ENCODE measurements around the gene GRB7. TPM values are rescaled to one million over a fixed set of nuclear protein-coding genes. Genes with fewer than 3 reads are reported as not detected.
A peak's percentile ranks its signal among the peaks of the same experiment; 100 is the strongest.
"Not testable (repeated sequence)": the region's sequence is repeated elsewhere in the genome, so short reads cannot be mapped to it uniquely, and the experiment has no call there.

The GRB7 gene
- total RNA-seq, 2 donors from 2014 or later: 54.6 to 73.9 TPM

- no peak for DNase-seq
- no peak overlapping the region for H3K27ac Mint-ChIP-seq
- no peaks in the 10 kb centered on the region for H3K9me3 Mint-ChIP-seq
- peaks cover 52% of the 10 kb centered on the region for H3K36me3 ChIP-seq (ENCODE audit: control insufficient read depth, insufficient read depth, low read length)
- H3K4me3 ChIP-seq (ENCODE audit: low read length): no peak overlapping the region
- H3K27me3 Mint-ChIP-seq (ENCODE audit: insufficient read depth): no peaks in the 10 kb centered on the region
- peaks cover 55% of the 10 kb centered on the region for H3K36me3 Mint-ChIP-seq (ENCODE audit: low read depth)
- H3K4me1 ChIP-seq (ENCODE audit: control insufficient read depth, insufficient read depth, low read length): no peaks in the 10 kb centered on the region
- TF ChIP-seq CTCF (conservative IDR thresholded peaks at IDR 0.05): no peak
- H3K4me3 Mint-ChIP-seq: no peak overlapping the region
- H3K27me3 ChIP-seq (ENCODE audit: control insufficient read depth, insufficient read depth, low read length, poor library complexity, severe bottlenecking): no peaks in the 10 kb centered on the region
- no peak overlapping the region for H3K9ac ChIP-seq (ENCODE audit: extremely low read depth, low read length, poor library complexity, severe bottlenecking)
- peaks cover 4% of the 10 kb centered on the region for H3K4me1 Mint-ChIP-seq
- H3K27ac ChIP-seq (ENCODE audit: low read depth, low read length): no peak overlapping the region
- 93 to 96% methylated on average over 13 of the region's 13 CpGs for WGBS, 2 experiments (ENCODE audit: insufficient coverage in 1 of 2, insufficient read length in 1 of 2)
- H3K9me3 ChIP-seq (ENCODE audit: control insufficient read depth, low read length): no peaks in the 10 kb centered on the region
Observed at GRCh38 chr17:39724731-39725130, 13.0 kb upstream of the GRB7 start.

GRCh38 chr17:39725923-39726322, 11.8 kb upstream of the GRB7 start:
- peaks cover 42% of the 10 kb centered on the region for H3K36me3 ChIP-seq (ENCODE audit: control insufficient read depth, insufficient read depth, low read length)
- H3K9ac ChIP-seq (ENCODE audit: extremely low read depth, low read length, poor library complexity, severe bottlenecking); H3K27ac ChIP-seq (ENCODE audit: low read depth, low read length); H3K4me1 Mint-ChIP-seq; H3K4me1 ChIP-seq (ENCODE audit: control insufficient read depth, insufficient read depth, low read length); DNase-seq; H3K9me3 Mint-ChIP-seq; H3K27me3 ChIP-seq (ENCODE audit: control insufficient read depth, insufficient read depth, low read length, poor library complexity, severe bottlenecking); H3K27me3 Mint-ChIP-seq (ENCODE audit: insufficient read depth); H3K4me3 Mint-ChIP-seq; H3K4me3 ChIP-seq (ENCODE audit: low read length); H3K9me3 ChIP-seq (ENCODE audit: control insufficient read depth, low read length); H3K27ac Mint-ChIP-seq: not testable (repeated sequence)
- 100% methylated on average over 1 of the region's 1 CpG; no CpG with 5 or more reads in 1 of the 2 experiments for WGBS, 2 experiments (ENCODE audit: insufficient coverage in 1 of 2, insufficient read length in 1 of 2)
- H3K36me3 Mint-ChIP-seq (ENCODE audit: low read depth): peaks cover 46% of the 10 kb centered on the region

GRCh38 chr17:39726617-39727016, 11.1 kb upstream of the GRB7 start:
- no peak overlapping the region for H3K9ac ChIP-seq (ENCODE audit: extremely low read depth, low read length, poor library complexity, severe bottlenecking)
- peaks cover 39% of the 10 kb centered on the region for H3K36me3 ChIP-seq (ENCODE audit: control insufficient read depth, insufficient read depth, low read length)
- DNase-seq: no peak
- TF ChIP-seq CTCF (conservative IDR thresholded peaks at IDR 0.05): no peak
- WGBS, 2 experiments (ENCODE audit: insufficient coverage in 1 of 2, insufficient read length in 1 of 2): 93 to 98% methylated on average over 6 to 9 of the region's 9 CpGs
- no peaks in the 10 kb centered on the region for H3K4me1 ChIP-seq (ENCODE audit: control insufficient read depth, insufficient read depth, low read length)
- peak overlapping the region; percentile 52 for H3K27ac Mint-ChIP-seq
- peaks cover 7% of the 10 kb centered on the region for H3K4me1 Mint-ChIP-seq
- no peak overlapping the region for H3K27ac ChIP-seq (ENCODE audit: low read depth, low read length)
- H3K9me3 ChIP-seq (ENCODE audit: control insufficient read depth, low read length): no peaks in the 10 kb centered on the region
- H3K27me3 ChIP-seq (ENCODE audit: control insufficient read depth, insufficient read depth, low read length, poor library complexity, severe bottlenecking): no peaks in the 10 kb centered on the region
- H3K9me3 Mint-ChIP-seq: no peaks in the 10 kb centered on the region
- H3K27me3 Mint-ChIP-seq (ENCODE audit: insufficient read depth): no peaks in the 10 kb centered on the region
- no peak overlapping the region for H3K4me3 Mint-ChIP-seq
- peaks cover 42% of the 10 kb centered on the region for H3K36me3 Mint-ChIP-seq (ENCODE audit: low read depth)
- no peak overlapping the region for H3K4me3 ChIP-seq (ENCODE audit: low read length)

GRCh38 chr17:39727556-39727955, 10.2 kb upstream of the GRB7 start:
- Mint-ChIP-seq H3K4me3 (no peak overlapping the region), H3K36me3 (ENCODE audit: low read depth) (peaks cover 41% of the 10 kb centered on the region)
- H3K9me3 ChIP-seq (ENCODE audit: control insufficient read depth, low read length): no peaks in the 10 kb centered on the region

More at GRCh38 chr17:39727556-39727955, 10.2 kb upstream of the GRB7 start:
- Histone ChIP-seq H3K9ac (ENCODE audit: extremely low read depth, low read length, poor library complexity, severe bottlenecking) (no peak overlapping the region), H3K27ac (ENCODE audit: low read depth, low read length) (no peak overlapping the region), H3K4me3 (ENCODE audit: low read length) (no peak overlapping the region), H3K27me3 (ENCODE audit: control insufficient read depth, insufficient read depth, low read length, poor library complexity, severe bottlenecking) (no peaks in the 10 kb centered on the region), H3K36me3 (ENCODE audit: control insufficient read depth, insufficient read depth, low read length) (peaks cover 33% of the 10 kb centered on the region), H3K4me1 (ENCODE audit: control insufficient read depth, insufficient read depth, low read length) (no peaks in the 10 kb centered on the region)
- TF ChIP-seq CTCF (conservative IDR thresholded peaks at IDR 0.05): no peak
- H3K27me3 Mint-ChIP-seq (ENCODE audit: insufficient read depth): no peaks in the 10 kb centered on the region
- peaks cover 7% of the 10 kb centered on the region for H3K4me1 Mint-ChIP-seq
- DNase-seq: no peak
- no peaks in the 10 kb centered on the region for H3K9me3 Mint-ChIP-seq
- 90% methylated on average over 4 to 10 of the region's 10 CpGs for WGBS, 2 experiments (ENCODE audit: insufficient coverage in 1 of 2, insufficient read length in 1 of 2)
- H3K27ac Mint-ChIP-seq: no peak overlapping the region
